Body of pancreas (tissue), 4 donors: Measurements from ENCODE around the gene ANKRD30BL. TPM values are rescaled to one million over a fixed set of nuclear protein-coding genes. Genes with fewer than 3 reads are reported as not detected.
"Not testable (repeated sequence)": the region's sequence is repeated elsewhere in the genome, so short reads cannot be mapped to it uniquely, and the experiment has no call there.

Source experiments
- ATAC-seq: fragments of 150-250 bp; one replicate; pipeline ENCODE4 v1.9.1; 2016
- DNase-seq, 4 donors: peaks; one replicate each; pipeline ENCODE4 v3.0.0-alpha.2; 2019
- H3K27ac ChIP-seq, 4 donors: fragments of 200-600 bp; sonication (generic); 1 replicate in 3 of 4; 2 replicates in 1 of 4; pipeline versions ENCODE4 v1.5.1 to v1.6.1; 2016 to 2019; ENCODE audit warnings: mild to moderate bottlenecking in 1 of 4, mixed read lengths in 1 of 4, moderate library complexity in 1 of 4
- H3K27me3 ChIP-seq, 2 donors: fragments of 200-600 bp; sonication (generic); one replicate each; pipeline ENCODE4 v1.6.0; 2016; ENCODE audit warnings: mild to moderate bottlenecking in 1 of 2
- H3K36me3 ChIP-seq, 2 donors: fragments of 200-600 bp; sonication (generic); replicated peaks in 1 of 2; 2 replicates each; pipeline ENCODE4 v1.5.1; 2016; ENCODE audit warnings: low read depth in 2 of 2; ENCODE audit not compliant: insufficient read depth in 1 of 2
- H3K4me1 ChIP-seq: fragments of 200-600 bp; sonication (generic); one replicate; pipeline ENCODE4 v1.6.0; 2016
- H3K4me3 ChIP-seq, 2 donors: fragments of 200-600 bp; sonication (generic); 1 replicate in 1 of 2; 2 replicates in 1 of 2; pipeline ENCODE4 v1.5.1; 2016 to 2019
- H3K9me3 ChIP-seq, 3 donors: fragments of 200-600 bp; sonication (generic); 1 replicate in 2 of 3; 2 replicates in 1 of 3; pipeline ENCODE4 v1.5.1; 2016
- WGBS, 2 donors: methylation state at CpG; one replicate each; pipeline ENCODE4 v1.1.5; 2017; 5-methylcytosine and 5-hydroxymethylcytosine counted together
- intact Hi-C: fragments of 100-400 bp; cut with DNase I; formaldehyde crosslinking; loops from one replicate; pipeline ENCODE4 v1.15.1; 2023
- small RNA-seq: library from RNA; depleted of rRNA; stranded (forward); fragments of <200 nt; gene quantifications from one replicate; pipeline ENCODE3, GENCODE V24; 2016
- total RNA-seq, 2 donors: library from RNA; depleted of rRNA; stranded (reverse); fragments of >200 nt; gene quantifications; one replicate each; pipeline ENCODE4 v1.1.0, GENCODE V29; 2016
- TF ChIP-seq, protein P1 (sequence below), 7 experiments: fragments of 450-650 bp in 4 of 7; fragments of 200-600 bp in 3 of 7; sonication (generic) in 3 of 7; IDR thresholded peaks; one replicate each; pipeline ENCODE4 v1.5.1; 2016 to 2019; ENCODE audit warnings: antibody characterized with exemption in 7 of 7

The ANKRD30BL gene, protein sequence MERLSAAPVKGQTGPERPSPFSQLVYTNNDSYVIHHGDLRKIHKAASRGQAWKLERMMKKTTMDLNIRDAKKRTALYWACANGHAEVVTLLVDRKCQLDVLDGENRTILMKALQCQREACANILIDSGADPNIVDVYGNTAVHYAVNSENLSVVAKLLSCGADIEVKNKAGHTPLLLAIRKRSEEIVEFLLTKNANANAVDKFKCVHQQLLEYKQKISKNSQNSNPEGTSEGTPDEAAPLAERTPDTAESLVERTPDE
- not detected for total RNA-seq

DNA sequence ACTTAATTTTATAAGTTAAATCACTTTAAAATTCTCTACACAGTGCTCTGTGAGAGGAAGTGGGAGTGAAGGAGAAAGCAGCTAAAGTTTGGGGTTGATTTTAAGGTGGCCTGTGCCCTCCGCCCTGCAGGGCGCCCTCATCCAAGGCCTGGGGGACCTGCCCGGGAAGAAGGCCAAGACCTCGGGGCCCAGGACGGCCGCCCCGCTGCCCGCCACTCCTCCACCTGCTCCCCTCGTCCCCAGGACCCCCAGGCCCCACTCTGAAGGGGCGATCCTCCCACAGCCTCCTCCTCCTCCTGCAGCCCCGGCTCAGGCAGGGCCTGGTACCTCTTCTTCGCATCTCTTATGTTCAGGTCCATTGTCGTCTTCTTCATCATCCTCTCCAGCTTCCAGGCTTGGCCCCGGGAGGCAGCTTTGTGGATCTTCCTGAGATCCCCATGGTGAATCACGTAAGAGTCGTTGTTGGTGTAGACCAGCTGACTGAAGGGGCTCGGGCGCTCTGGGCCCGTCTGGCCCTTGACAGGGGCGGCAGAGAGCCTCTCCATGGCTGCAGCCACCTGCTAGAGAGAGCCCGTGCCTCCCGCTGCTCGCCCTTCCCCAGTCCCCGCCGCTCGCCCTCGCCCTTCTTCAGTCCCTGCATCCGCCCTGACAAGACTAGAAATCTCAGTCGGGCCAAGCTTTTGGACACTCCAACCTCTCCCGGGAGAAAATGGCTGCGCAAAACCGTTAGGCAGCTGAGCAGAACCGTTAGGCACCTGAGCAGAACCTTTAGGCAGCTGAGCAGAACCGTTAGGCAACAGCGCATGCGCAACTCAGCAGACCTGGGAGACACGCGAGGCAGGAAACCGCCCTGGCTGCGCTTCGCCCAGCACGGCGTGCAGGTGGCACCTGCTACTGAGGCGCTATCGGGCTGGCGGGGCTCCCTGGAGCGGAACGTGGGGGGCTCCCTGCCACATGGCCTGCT lies at the start of gene ANKRD30BL:
Gene ANKRD30BL, minus strand, starts transcription at position 792 of the 964 bp plus-strand sequence. Its CDS starts 247 bp downstream, at position 545.
- H3K27ac ChIP-seq, H3K9me3 ChIP-seq, H3K36me3 ChIP-seq, intact Hi-C loops, ATAC-seq, H3K4me3 ChIP-seq, H3K4me1 ChIP-seq, DNase-seq, H3K27me3 ChIP-seq: not testable (repeated sequence)
- WGBS, 2 donors, result 89 to 90% methylated on average over 33 to 42 of the region's 48 CpGs

DNA sequence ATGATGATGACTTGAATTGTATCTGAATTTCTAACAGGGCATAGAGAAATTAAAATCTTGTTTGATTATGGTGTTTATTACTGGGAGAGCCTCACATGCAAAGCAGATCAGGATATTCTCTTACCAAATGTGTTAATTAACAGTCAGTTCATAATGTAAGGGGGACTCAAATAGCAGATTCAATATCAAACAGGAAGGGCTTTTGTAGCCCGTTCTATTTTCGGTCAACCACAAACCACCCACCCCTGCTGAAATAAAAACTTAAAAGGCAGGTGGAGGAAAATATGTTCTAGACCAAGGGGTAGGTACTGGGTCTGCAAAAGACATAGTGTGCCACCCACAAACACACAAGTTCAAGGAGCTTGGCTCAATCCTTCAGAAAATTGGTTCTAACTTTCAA lies 41.1 kb upstream of the ANKRD30BL start:
- H3K4me1 ChIP-seq, H3K27ac ChIP-seq, intact Hi-C loops, H3K36me3 ChIP-seq, H3K27me3 ChIP-seq, H3K4me3 ChIP-seq, DNase-seq, ATAC-seq, H3K9me3 ChIP-seq: not testable (repeated sequence)
- 71 to 81% methylated on average over 2 of the region's 2 CpGs for WGBS, 2 donors

- H3K36me3 ChIP-seq, DNase-seq, H3K4me3 ChIP-seq, H3K27ac ChIP-seq, ATAC-seq, H3K27me3 ChIP-seq, intact Hi-C loops, H3K4me1 ChIP-seq, H3K9me3 ChIP-seq: not testable (repeated sequence)
- WGBS, 2 donors, result 74 to 82% methylated on average over 5 of the region's 5 CpGs
Measured at GRCh38 chr2:132192854-132193253, 31.1 kb upstream of the ANKRD30BL start.

DNA sequence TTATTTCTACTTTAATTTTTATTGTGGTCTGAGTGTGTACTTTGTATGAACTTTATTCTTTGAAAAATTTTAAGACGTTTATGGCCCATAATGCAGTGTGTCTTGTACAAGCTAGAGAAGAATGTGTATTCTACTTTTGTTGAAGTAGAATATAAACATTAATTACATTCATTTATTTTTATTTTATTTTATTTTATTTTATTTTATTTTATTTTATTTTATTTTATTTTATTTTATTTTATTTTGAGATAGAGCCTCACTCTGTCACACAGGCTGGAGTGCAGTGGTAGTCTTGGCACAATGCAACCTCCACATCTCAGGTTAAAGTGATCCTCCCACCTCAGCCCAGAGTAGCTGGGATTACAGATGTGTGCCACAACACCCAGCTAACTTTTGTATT lies 5.3 kb upstream of the ANKRD30BL start:
- H3K27ac ChIP-seq, H3K4me1 ChIP-seq, DNase-seq, intact Hi-C loops, H3K9me3 ChIP-seq, ATAC-seq, H3K4me3 ChIP-seq, H3K36me3 ChIP-seq, H3K27me3 ChIP-seq: not testable (repeated sequence)
- WGBS, 2 donors, result 50 to 71% methylated on average over 1 of the region's 1 CpG

GRCh38 chr2:132162125-132162660 lies 441 bp upstream of the ANKRD30BL start:
- 80 to 97% methylated on average over 12 to 23 of the region's 33 CpGs for WGBS, 2 donors
- intact Hi-C loops, H3K4me3 ChIP-seq, H3K4me1 ChIP-seq, H3K36me3 ChIP-seq, H3K9me3 ChIP-seq, ATAC-seq, DNase-seq, H3K27me3 ChIP-seq, H3K27ac ChIP-seq: not testable (repeated sequence)

DNA sequence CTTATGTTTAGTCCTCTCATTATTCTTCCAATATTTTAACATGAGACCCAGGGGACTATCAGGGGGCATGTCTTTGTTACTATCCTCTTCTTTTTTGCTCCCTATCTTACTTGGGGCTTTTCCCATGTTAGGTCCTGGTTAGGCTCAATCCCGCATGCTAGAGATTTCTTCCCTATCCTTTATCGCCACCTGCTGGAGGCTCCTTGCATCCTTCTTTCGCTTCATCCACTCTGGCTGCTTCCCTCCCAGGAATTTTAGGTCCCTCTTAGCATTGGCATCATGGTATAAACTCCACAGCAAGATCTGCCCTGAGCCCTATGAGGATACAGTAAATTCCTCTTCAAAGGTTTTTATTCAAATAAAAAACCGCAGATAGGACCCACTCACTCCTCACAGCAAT lies 15.0 kb downstream of the ANKRD30BL start:
- intact Hi-C loops, H3K4me1 ChIP-seq, H3K27me3 ChIP-seq, ATAC-seq, H3K27ac ChIP-seq, H3K9me3 ChIP-seq, H3K4me3 ChIP-seq, H3K36me3 ChIP-seq: not testable (repeated sequence)
- 1 to 4% methylated on average over 4 of the region's 4 CpGs for WGBS, 2 donors
- TF ChIP-seq, protein P1, sequence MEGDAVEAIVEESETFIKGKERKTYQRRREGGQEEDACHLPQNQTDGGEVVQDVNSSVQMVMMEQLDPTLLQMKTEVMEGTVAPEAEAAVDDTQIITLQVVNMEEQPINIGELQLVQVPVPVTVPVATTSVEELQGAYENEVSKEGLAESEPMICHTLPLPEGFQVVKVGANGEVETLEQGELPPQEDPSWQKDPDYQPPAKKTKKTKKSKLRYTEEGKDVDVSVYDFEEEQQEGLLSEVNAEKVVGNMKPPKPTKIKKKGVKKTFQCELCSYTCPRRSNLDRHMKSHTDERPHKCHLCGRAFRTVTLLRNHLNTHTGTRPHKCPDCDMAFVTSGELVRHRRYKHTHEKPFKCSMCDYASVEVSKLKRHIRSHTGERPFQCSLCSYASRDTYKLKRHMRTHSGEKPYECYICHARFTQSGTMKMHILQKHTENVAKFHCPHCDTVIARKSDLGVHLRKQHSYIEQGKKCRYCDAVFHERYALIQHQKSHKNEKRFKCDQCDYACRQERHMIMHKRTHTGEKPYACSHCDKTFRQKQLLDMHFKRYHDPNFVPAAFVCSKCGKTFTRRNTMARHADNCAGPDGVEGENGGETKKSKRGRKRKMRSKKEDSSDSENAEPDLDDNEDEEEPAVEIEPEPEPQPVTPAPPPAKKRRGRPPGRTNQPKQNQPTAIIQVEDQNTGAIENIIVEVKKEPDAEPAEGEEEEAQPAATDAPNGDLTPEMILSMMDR (IDR thresholded peaks at IDR 0.05), result peak; percentile 48 to 80 (median 73)
- peak; percentile 69 to 78 (median 72) for DNase-seq

Small RNA genes lying within 50 kb of the gene (small RNA-seq; reads per million reads assigned to genes)
- gene RNU6-1132P, result not detected
